Breast epithelium (tissue), 4 donors: Measurements from ENCODE around the gene LBX2. TPM values are rescaled to one million over a fixed set of nuclear protein-coding genes. Genes with fewer than 3 reads are reported as not detected.
"Not testable (repeated sequence)": the region's sequence is repeated elsewhere in the genome, so short reads cannot be mapped to it uniquely, and the experiment has no call there.

ENCODE experiments used
- DNase-seq, 2 donors: peaks; one replicate each; pipeline ENCODE4 v3.0.0-alpha.2; 2019; ENCODE audit warnings: low spot score in 2 of 2
- H3K27ac ChIP-seq, 2 donors: fragments of 200-600 bp; sonication (generic) in 1 of 2; one replicate each; pipeline ENCODE4 v1.5.1; 2016 to 2019; ENCODE audit warnings: mild to moderate bottlenecking in 1 of 2
- H3K27me3 ChIP-seq, 2 donors: fragments of 200-600 bp; sonication (generic) in 1 of 2; one replicate each; pipeline versions ENCODE4 v1.5.1 to v1.6.0; 2017 to 2019; ENCODE audit warnings: control low read depth in 1 of 2, mild to moderate bottlenecking in 1 of 2
- H3K36me3 ChIP-seq: fragments of 200-600 bp; one replicate; pipeline ENCODE4 v1.5.1; 2019
- H3K4me1 ChIP-seq, 2 donors: fragments of 200-600 bp; sonication (generic); one replicate each; pipeline ENCODE4 v1.5.1; 2016 to 2019; ENCODE audit warnings: control low read depth in 1 of 2
- H3K4me3 ChIP-seq, 3 donors: fragments of 200-600 bp; sonication (generic); 1 replicate in 2 of 3; 2 replicates in 1 of 3; pipeline ENCODE4 v1.5.1; 2016 to 2019; ENCODE audit warnings: mild to moderate bottlenecking in 3 of 3, moderate library complexity in 2 of 3
- H3K9me3 ChIP-seq, 2 donors: fragments of 200-600 bp; sonication (generic) in 1 of 2; one replicate each; pipeline ENCODE4 v1.5.1; 2016 to 2019; ENCODE audit warnings: control low read depth in 1 of 2
- CTCF ChIP-seq, 3 donors: fragments of 450-650 bp; IDR thresholded peaks; one replicate each; pipeline ENCODE4 v1.5.1; 2016 to 2017; ENCODE audit warnings: antibody characterized with exemption in 3 of 3, mild to moderate bottlenecking in 3 of 3, moderate library complexity in 3 of 3
- POLR2A ChIP-seq: fragments of 450-650 bp; IDR thresholded peaks from one replicate; pipeline ENCODE4 v1.6.1; 2016; ENCODE audit warnings: antibody characterized with exemption, mild to moderate bottlenecking, moderate library complexity
- POLR2AphosphoS5 ChIP-seq, 3 donors: sonication (generic); formaldehyde crosslinking; IDR thresholded peaks; one replicate each; pipeline ENCODE4 v1.6.1; 2017; ENCODE audit warnings: antibody characterized with exemption in 3 of 3
- intact Hi-C: fragments of 100-400 bp; cut with DNase I; formaldehyde crosslinking; loops from one replicate; pipeline ENCODE4 v1.15.1; 2023; ENCODE audit warnings: low total_unique reads
- total RNA-seq, 3 donors: library from RNA; depleted of rRNA; stranded (reverse); fragments of >200 nt; gene quantifications; one replicate each; pipeline ENCODE4 v1.1.0, GENCODE V29; 2016

Gene LBX2
- total RNA-seq, 3 donors from 2014 or later: 0.29 to 4.6 (median 1.3) TPM

GRCh38 chr2:74472086-74472944 is 27.1 kb downstream of the LBX2 start, which contains the start of gene MRPL53:
Gene MRPL53 (minus strand): TSS chr2:74472680. CDS start chr2:74472660, 20 bp downstream.
- H3K4me1 ChIP-seq: peaks cover 4 to 5% of the 10 kb centered on the region in 2 donors
- no peaks in the 10 kb centered on the region for H3K36me3 ChIP-seq
- H3K27me3 ChIP-seq: no peaks in the 10 kb centered on the region
- H3K27ac ChIP-seq: peak within 1 kb of the TSS; percentile 82 to 96
- H3K4me3 ChIP-seq: peak within 1 kb of the TSS; percentile 67 to 96 (median 77)
- peak; percentile 91 to 95 for DNase-seq
- no peaks in the 10 kb centered on the region for H3K9me3 ChIP-seq
- intact Hi-C loops: no loop called here
- TF ChIP-seq POLR2AphosphoS5 (IDR thresholded peaks at IDR 0.05) (peak; percentile 97 to 100 (median 99)), POLR2A (peak; percentile 86), CTCF (IDR thresholded peaks at IDR 0.05) (no peak)

- Histone ChIP-seq H3K4me1 (peaks cover 4 to 5% of the 10 kb centered on the region in 2 donors), H3K4me3 (peak overlapping the region; percentile 67 to 96 (median 77)), H3K27me3 (no peaks in the 10 kb centered on the region), H3K9me3 (no peaks in the 10 kb centered on the region), H3K36me3 (no peaks in the 10 kb centered on the region), H3K27ac (peak overlapping the region; percentile 82 to 96)
- no peak for DNase-seq
- intact Hi-C loops: no loop called here
- TF ChIP-seq POLR2A (no peak), CTCF (IDR thresholded peaks at IDR 0.05) (no peak), POLR2AphosphoS5 (IDR thresholded peaks at IDR 0.05) (no peak)
These were observed 27.9 kb downstream of the LBX2 start for GRCh38 chr2:74471332-74472065.

GRCh38 chr2:74470742-74471141 is 28.7 kb downstream of the LBX2 start:
- H3K9me3 ChIP-seq, H3K27me3 ChIP-seq, H3K36me3 ChIP-seq, intact Hi-C loops, H3K4me1 ChIP-seq, DNase-seq, H3K27ac ChIP-seq, H3K4me3 ChIP-seq: not testable (repeated sequence)

- TF ChIP-seq POLR2A (no peak), POLR2AphosphoS5 (IDR thresholded peaks at IDR 0.05) (no peak), CTCF (IDR thresholded peaks at IDR 0.05) (no peak)
- no peaks in the 10 kb centered on the region for H3K9me3 ChIP-seq
- intact Hi-C loops: no loop called here
- no peaks in the 10 kb centered on the region for H3K27me3 ChIP-seq
- H3K27ac ChIP-seq: peak overlapping the region; percentile 77 to 85
- no peak for DNase-seq
- no peaks in the 10 kb centered on the region for H3K36me3 ChIP-seq
- peaks cover 4 to 8% of the 10 kb centered on the region in 2 donors for H3K4me1 ChIP-seq
- H3K4me3 ChIP-seq: peak overlapping the region; percentile 85 to 95 (median 88)
These were observed 35.0 kb downstream of the LBX2 start for GRCh38 chr2:74464406-74464805.

- DNase-seq: no peak
- H3K4me1 ChIP-seq: peaks cover 8 to 9% of the 10 kb centered on the region in 2 donors
- intact Hi-C loops: no loop called here
These were observed 36.7 kb downstream of the LBX2 start for GRCh38 chr2:74462786-74463105.

More at GRCh38 chr2:74462786-74463105, 36.7 kb downstream of the LBX2 start:
- no peaks in the 10 kb centered on the region for H3K36me3 ChIP-seq
- no peak for TF ChIP-seq POLR2A
- TF ChIP-seq POLR2AphosphoS5 (IDR thresholded peaks at IDR 0.05): no peak
- no peak for TF ChIP-seq CTCF (IDR thresholded peaks at IDR 0.05)
- no peaks in the 10 kb centered on the region for H3K27me3 ChIP-seq
- no peak overlapping the region for H3K4me3 ChIP-seq
- no peak overlapping the region for H3K27ac ChIP-seq
- H3K9me3 ChIP-seq: no peaks in the 10 kb centered on the region
